ENCODE data around the gene SERPINB13.

The SERPINB13 gene

DNA sequence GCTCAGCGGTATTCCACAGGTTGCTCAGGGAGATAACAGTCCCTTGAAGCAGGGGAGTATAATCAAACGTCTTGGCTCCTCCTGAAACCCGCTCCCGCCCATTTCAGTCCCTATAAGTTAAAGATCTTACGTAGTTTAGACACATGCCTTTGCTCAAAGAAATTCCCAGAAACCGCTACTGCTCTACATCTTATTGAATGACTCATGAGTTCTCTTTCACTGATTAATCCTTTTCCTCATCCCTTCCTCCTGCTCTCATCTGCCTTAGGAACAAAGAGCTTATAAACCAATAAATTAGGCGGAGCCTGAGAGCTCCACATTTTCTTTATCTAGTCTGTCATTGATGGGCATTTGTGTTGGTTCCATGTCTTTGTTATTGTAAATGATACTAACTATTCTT lies 61.1 kb downstream of the SERPINB13 start:
- DNase-seq (ENCODE audit: low read depth), result no peak
